BE2C (cell line): ENCODE results near the gene ST6GALNAC3.

Source experiments
- DNase-seq: peaks from one replicate; pipeline ENCODE4 v3.0.0-alpha.2; 2020
- H3K27me3 ChIP-seq: fragments of 250-450 bp; sonication (Bioruptor Pico); 2 replicates; pipeline ENCODE4 v1.5.1; 2020; ENCODE audit warnings: mild to moderate bottlenecking
- H3K36me3 ChIP-seq: fragments of 250-450 bp; sonication (Bioruptor Pico); 2 replicates; pipeline ENCODE4 v1.5.1; 2020; ENCODE audit warnings: mild to moderate bottlenecking
- H3K4me1 ChIP-seq: fragments of 250-450 bp; sonication (Bioruptor Pico); 2 replicates; pipeline ENCODE4 v1.5.1; 2020
- H3K4me3 ChIP-seq: 2 replicates; pipeline ENCODE4 v1.5.1; 2011; ENCODE audit warnings: low read depth, low read length
- H3K9me3 ChIP-seq: fragments of 250-450 bp; sonication (Bioruptor Pico); 2 replicates; pipeline ENCODE4 v1.5.1; 2020
- CTCF ChIP-seq: IDR thresholded peaks from 2 replicates; pipeline ENCODE4 v1.5.1; 2012; ENCODE audit warnings: mild to moderate bottlenecking, low read depth, low read length

ST6GALNAC3 gene

DNA sequence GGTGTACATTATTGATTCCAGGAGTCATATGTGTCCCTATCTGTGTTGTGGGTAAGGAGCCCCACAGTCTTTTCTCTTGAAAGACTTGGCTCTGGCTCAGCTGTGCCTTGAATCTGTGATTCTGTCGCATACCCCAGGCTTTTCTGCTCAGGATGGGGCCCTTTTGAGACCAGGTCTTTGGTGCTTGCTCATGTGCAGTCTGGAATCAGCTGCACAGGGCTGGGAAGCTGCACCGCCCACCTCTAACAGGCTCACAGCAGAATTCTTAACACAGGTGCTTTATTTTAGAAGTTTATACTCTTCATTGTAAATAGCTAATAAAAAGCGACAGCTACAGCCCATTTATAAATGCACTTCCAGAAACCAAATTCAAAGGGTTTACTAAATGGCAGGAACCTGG is 61.3 kb downstream of the ST6GALNAC3 start:
- Histone ChIP-seq H3K36me3 (no peaks in the 10 kb centered on the region), H3K9me3 (no peaks in the 10 kb centered on the region), H3K4me1 (no peaks in the 10 kb centered on the region), H3K4me3 (no peak overlapping the region), H3K27me3 (no peaks in the 10 kb centered on the region)
- no peak for DNase-seq
- TF ChIP-seq CTCF, result no peak

DNA sequence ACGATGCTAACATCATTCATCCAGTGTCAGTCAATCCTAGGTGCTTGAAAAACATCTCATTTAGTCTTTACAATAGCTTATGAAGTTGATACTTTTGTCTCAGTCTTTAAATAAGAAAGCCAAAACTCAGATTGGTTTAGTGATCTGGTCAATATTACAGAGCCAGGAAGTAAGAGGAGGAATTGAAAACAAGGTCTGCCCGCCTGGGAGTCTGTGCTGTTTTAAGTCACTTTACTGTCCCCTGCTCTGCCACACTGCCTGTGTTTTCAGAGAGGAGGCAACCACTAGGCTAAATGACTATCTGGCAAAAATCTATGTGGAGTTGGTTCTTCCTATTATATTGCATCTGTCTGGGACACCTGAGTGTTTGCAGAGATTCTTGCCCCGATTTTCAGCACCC is 62.3 kb downstream of the ST6GALNAC3 start:
- Histone ChIP-seq H3K36me3 (no peaks in the 10 kb centered on the region), H3K4me3 (no peak overlapping the region), H3K9me3 (no peaks in the 10 kb centered on the region), H3K4me1 (no peaks in the 10 kb centered on the region), H3K27me3 (no peaks in the 10 kb centered on the region)
- no peak for TF ChIP-seq CTCF
- DNase-seq, result no peak

- H3K4me1 ChIP-seq, result no peaks in the 10 kb centered on the region
- H3K4me3 ChIP-seq, result no peak overlapping the region
- H3K9me3 ChIP-seq, result no peaks in the 10 kb centered on the region
- no peaks in the 10 kb centered on the region for H3K27me3 ChIP-seq
- no peaks in the 10 kb centered on the region for H3K36me3 ChIP-seq
- TF ChIP-seq CTCF, result no peak
- no peak for DNase-seq
These were observed 63.2 kb downstream of the ST6GALNAC3 start for GRCh38 chr1:76137746-76138145.

GRCh38 chr1:76138217-76138616 is 63.7 kb downstream of the ST6GALNAC3 start:
- H3K9me3 ChIP-seq, result no peaks in the 10 kb centered on the region
- no peaks in the 10 kb centered on the region for H3K36me3 ChIP-seq
- no peak for TF ChIP-seq CTCF
- H3K4me3 ChIP-seq, result no peak overlapping the region
- no peaks in the 10 kb centered on the region for H3K27me3 ChIP-seq
- DNase-seq, result no peak
- no peaks in the 10 kb centered on the region for H3K4me1 ChIP-seq

GRCh38 chr1:76140227-76140626 is 65.7 kb downstream of the ST6GALNAC3 start:
- DNase-seq, result no peak
- TF ChIP-seq CTCF, result no peak
- H3K4me3 ChIP-seq, result no peak overlapping the region

GRCh38 chr1:76141929-76142328 is 67.4 kb downstream of the ST6GALNAC3 start:
- no peak for DNase-seq
- no peaks in the 10 kb centered on the region for H3K36me3 ChIP-seq
- no peak overlapping the region for H3K4me3 ChIP-seq
- H3K27me3 ChIP-seq, result no peaks in the 10 kb centered on the region
- TF ChIP-seq CTCF, result no peak
- no peaks in the 10 kb centered on the region for H3K9me3 ChIP-seq
- no peaks in the 10 kb centered on the region for H3K4me1 ChIP-seq

More at GRCh38 chr1:76140227-76140626, 65.7 kb downstream of the ST6GALNAC3 start:
- no peaks in the 10 kb centered on the region for H3K4me1 ChIP-seq
- no peaks in the 10 kb centered on the region for H3K36me3 ChIP-seq
- H3K9me3 ChIP-seq, result no peaks in the 10 kb centered on the region
- H3K27me3 ChIP-seq, result no peaks in the 10 kb centered on the region
